Loucy (cell line): Measurements from ENCODE around the gene STXBP6.

Experiments
- H2AFZ ChIP-seq: fragments of 200-600 bp; sonication (generic); 2 replicates; pipeline ENCODE4 v1.6.0; 2016; ENCODE audit warnings: antibody characterized with exemption, mild to moderate bottlenecking, low read length, moderate library complexity
- H3F3A ChIP-seq: fragments of 200-600 bp; 2 replicates; pipeline ENCODE4 v1.6.0; 2016; ENCODE audit warnings: antibody characterized with exemption, low read depth, mild to moderate bottlenecking
- H3K27me3 ChIP-seq: fragments of 200-600 bp; sonication (generic); 2 replicates; pipeline ENCODE4 v1.6.1; 2014; ENCODE audit warnings: low read length, mild to moderate bottlenecking; ENCODE audit not compliant: insufficient read depth, poor library complexity, severe bottlenecking
- H3K36me3 ChIP-seq: fragments of 200-600 bp; sonication (generic); 2 replicates; pipeline ENCODE4 v1.6.1; 2016; ENCODE audit warnings: low read length; ENCODE audit not compliant: insufficient read depth
- H3K4me1 ChIP-seq: fragments of 200-600 bp; sonication (generic); 2 replicates; pipeline ENCODE4 v1.5.1; 2014; ENCODE audit warnings: low read length, mild to moderate bottlenecking; ENCODE audit not compliant: insufficient read depth, poor library complexity, severe bottlenecking
- H3K4me2 ChIP-seq: fragments of 200-600 bp; sonication (generic); 2 replicates; pipeline ENCODE4 v1.6.0; 2014; ENCODE audit warnings: antibody characterized with exemption, low read length, low read depth, mild to moderate bottlenecking; ENCODE audit not compliant: poor library complexity, severe bottlenecking
- H3K4me3 ChIP-seq: fragments of 200-600 bp; sonication (generic); 2 replicates; pipeline ENCODE4 v1.5.1; 2014; ENCODE audit warnings: low read length, mild to moderate bottlenecking, mixed read lengths; ENCODE audit not compliant: poor library complexity, severe bottlenecking
- H3K79me2 ChIP-seq: fragments of 200-600 bp; sonication (generic); 2 replicates; pipeline ENCODE4 v1.6.1; 2014; ENCODE audit warnings: low read length; ENCODE audit not compliant: insufficient read depth
- H3K9ac ChIP-seq: fragments of 200-600 bp; sonication (generic); 2 replicates; pipeline ENCODE4 v1.6.0; 2014; ENCODE audit warnings: mild to moderate bottlenecking, low read depth, low read length, moderate library complexity; ENCODE audit not compliant: poor library complexity, severe bottlenecking
- H3K9me2 ChIP-seq: fragments of 200-600 bp; sonication (generic); replicated peaks from 2 replicates; pipeline ENCODE4 v1.6.1; 2016; ENCODE audit warnings: low read depth, low read length, mixed read lengths
- H3K9me3 ChIP-seq: fragments of 200-600 bp; sonication (generic); 2 replicates; pipeline ENCODE4 v1.6.1; 2014; ENCODE audit warnings: mild to moderate bottlenecking, antibody characterized with exemption, low read length, low read depth; ENCODE audit not compliant: insufficient read depth
- H4K20me1 ChIP-seq: fragments of 200-600 bp; sonication (generic); 2 replicates; pipeline ENCODE4 v1.6.0; 2014; ENCODE audit warnings: antibody characterized with exemption, low read length, mild to moderate bottlenecking; ENCODE audit not compliant: insufficient read depth, poor library complexity, severe bottlenecking
- CTCF ChIP-seq: fragments of 200-600 bp; sonication (generic); conservative IDR thresholded peaks from 2 replicates; pipeline ENCODE4 v1.5.1; 2014; ENCODE audit warnings: mild to moderate bottlenecking, antibody characterized with exemption, low read length
- EZH2phosphoT487 ChIP-seq: fragments of 200-600 bp; IDR thresholded peaks from 2 replicates; pipeline ENCODE4 v1.6.1; 2018; ENCODE audit warnings: antibody characterized with exemption, mild to moderate bottlenecking, moderate library complexity, borderline replicate concordance

Gene STXBP6

GRCh38 chr14:24829862-24830261, 220.1 kb downstream of the STXBP6 start:
- H3K4me2 ChIP-seq, result no peak overlapping the region
- H3F3A ChIP-seq, result no peaks in the 10 kb centered on the region
- no peak for TF ChIP-seq CTCF
- TF ChIP-seq EZH2phosphoT487, result no peak
- H3K9me2 ChIP-seq, result no peaks in the 10 kb centered on the region
- no peak overlapping the region for H3K4me3 ChIP-seq
- H3K9ac ChIP-seq, result no peak overlapping the region
- no peaks in the 10 kb centered on the region for H3K36me3 ChIP-seq
- no peaks in the 10 kb centered on the region for H4K20me1 ChIP-seq
- H3K4me1 ChIP-seq, result no peaks in the 10 kb centered on the region
- no peak overlapping the region for H2AFZ ChIP-seq
- no peaks in the 10 kb centered on the region for H3K27me3 ChIP-seq
- no peaks in the 10 kb centered on the region for H3K9me3 ChIP-seq
- H3K79me2 ChIP-seq, result no peaks in the 10 kb centered on the region

GRCh38 chr14:24828486-24828885, 221.5 kb downstream of the STXBP6 start:
- Histone ChIP-seq H4K20me1 (no peaks in the 10 kb centered on the region), H3K9ac (no peak overlapping the region), H3K27me3 (no peaks in the 10 kb centered on the region), H3K9me3 (no peaks in the 10 kb centered on the region), H3K79me2 (no peaks in the 10 kb centered on the region), H3K4me2 (no peak overlapping the region), H3K4me1 (no peaks in the 10 kb centered on the region), H2AFZ (no peak overlapping the region), H3F3A (no peaks in the 10 kb centered on the region), H3K9me2 (no peaks in the 10 kb centered on the region), H3K36me3 (no peaks in the 10 kb centered on the region), H3K4me3 (no peak overlapping the region)
- TF ChIP-seq CTCF, result no peak
- TF ChIP-seq EZH2phosphoT487, result no peak

GRCh38 chr14:24826390-24826789, 223.6 kb downstream of the STXBP6 start:
- H3K79me2 ChIP-seq, result no peaks in the 10 kb centered on the region
- H3K9me3 ChIP-seq, result no peaks in the 10 kb centered on the region
- H3K4me1 ChIP-seq, result no peaks in the 10 kb centered on the region
- H3K4me3 ChIP-seq, result no peak overlapping the region
- H3K9ac ChIP-seq, result no peak overlapping the region
- H3F3A ChIP-seq, result no peaks in the 10 kb centered on the region
- no peak overlapping the region for H3K4me2 ChIP-seq
- H3K36me3 ChIP-seq, result no peaks in the 10 kb centered on the region
- H3K9me2 ChIP-seq, result no peaks in the 10 kb centered on the region
- H3K27me3 ChIP-seq, result no peaks in the 10 kb centered on the region
- no peaks in the 10 kb centered on the region for H4K20me1 ChIP-seq
- H2AFZ ChIP-seq, result no peak overlapping the region
- TF ChIP-seq EZH2phosphoT487 (no peak), CTCF (no peak)
